GM12878 (cell line): Measurements from ENCODE around the gene TPO.

Source experiments
- BRCA1 ChIP-seq: IDR thresholded peaks from 2 replicates; pipeline ENCODE4 v1.6.1; 2011; ENCODE audit warnings: low read depth, low read length, improper control_type of control experiment
- CUX1 ChIP-seq: IDR thresholded peaks from 2 replicates; pipeline ENCODE4 v1.6.1; 2012; ENCODE audit warnings: improper control_type of control experiment, low read depth, low read length; ENCODE audit not compliant: insufficient replicate concordance
- FOXM1 ChIP-seq: IDR thresholded peaks from 2 replicates; pipeline ENCODE4 v1.6.1; 2012; ENCODE audit warnings: low read depth, mild to moderate bottlenecking, inconsistent platforms, low read length, moderate library complexity
- HCFC1 ChIP-seq: fragments of 150-350 bp; IDR thresholded peaks from 2 replicates; pipeline ENCODE4 v1.6.1; 2014; ENCODE audit warnings: low read length
- NFIC ChIP-seq: IDR thresholded peaks from 2 replicates; pipeline ENCODE4 v1.6.1; 2012; ENCODE audit warnings: low read depth, mild to moderate bottlenecking, inconsistent platforms, low read length, moderate library complexity
- RAD21 ChIP-seq: IDR thresholded peaks from 2 replicates; pipeline ENCODE4 v1.6.1; 2011; ENCODE audit warnings: mild to moderate bottlenecking, low read depth, low read length, moderate library complexity; ENCODE audit not compliant: insufficient read depth
- RELA ChIP-seq: fragments of 450-650 bp; IDR thresholded peaks from 2 replicates; pipeline ENCODE4 v1.8.0; 2014; ENCODE audit warnings: borderline replicate concordance; ENCODE audit not compliant: partially characterized antibody
- SIN3A ChIP-seq: IDR thresholded peaks from 2 replicates; pipeline ENCODE4 v1.6.1; 2012; ENCODE audit warnings: low read depth, low read length, improper control_type of control experiment
- TAF1 ChIP-seq: IDR thresholded peaks from 2 replicates; pipeline ENCODE4 v1.6.1; 2011; ENCODE audit warnings: mild to moderate bottlenecking, low read depth, low read length, borderline replicate concordance
- TCF12 ChIP-seq: IDR thresholded peaks from 2 replicates; pipeline ENCODE4 v1.6.1; 2011; ENCODE audit warnings: low read depth, mild to moderate bottlenecking, low read length
- TCF3 ChIP-seq: IDR thresholded peaks from 2 replicates; pipeline ENCODE4 v1.6.1; 2012; ENCODE audit warnings: low read depth, mild to moderate bottlenecking, low read length, borderline replicate concordance; ENCODE audit not compliant: insufficient read depth
- TF ChIP-seq, protein P1 (sequence below): IDR thresholded peaks from 2 replicates; pipeline ENCODE4 v1.6.1; 2011; ENCODE audit warnings: mild to moderate bottlenecking, low read depth, low read length, moderate library complexity; ENCODE audit not compliant: insufficient replicate concordance
- TF ChIP-seq, protein P2 (sequence below): IDR thresholded peaks from 2 replicates; pipeline ENCODE4 v1.6.1; 2011; ENCODE audit warnings: borderline replicate concordance, low read depth, mild to moderate bottlenecking, moderate library complexity, low read length; ENCODE audit not compliant: insufficient read depth, poor library complexity, severe bottlenecking
- TF ChIP-seq, protein P3 (sequence below): IDR thresholded peaks from 2 replicates; pipeline ENCODE4 v1.6.1; 2012; ENCODE audit warnings: mild to moderate bottlenecking, low read depth, low read length

- TF ChIP-seq FOXM1 (no peak), TAF1 (no peak), TCF3 (no peak), RELA (no peak), BRCA1 (no peak), NFIC (no peak), HCFC1 (no peak), TCF12 (no peak), RAD21 (no peak), SIN3A (no peak), CUX1 (no peak)
- TF ChIP-seq, protein P1, sequence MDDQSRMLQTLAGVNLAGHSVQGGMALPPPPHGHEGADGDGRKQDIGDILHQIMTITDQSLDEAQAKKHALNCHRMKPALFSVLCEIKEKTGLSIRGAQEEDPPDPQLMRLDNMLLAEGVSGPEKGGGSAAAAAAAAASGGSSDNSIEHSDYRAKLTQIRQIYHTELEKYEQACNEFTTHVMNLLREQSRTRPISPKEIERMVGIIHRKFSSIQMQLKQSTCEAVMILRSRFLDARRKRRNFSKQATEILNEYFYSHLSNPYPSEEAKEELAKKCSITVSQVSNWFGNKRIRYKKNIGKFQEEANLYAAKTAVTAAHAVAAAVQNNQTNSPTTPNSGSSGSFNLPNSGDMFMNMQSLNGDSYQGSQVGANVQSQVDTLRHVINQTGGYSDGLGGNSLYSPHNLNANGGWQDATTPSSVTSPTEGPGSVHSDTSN: no peak
- TF ChIP-seq, protein P2, sequence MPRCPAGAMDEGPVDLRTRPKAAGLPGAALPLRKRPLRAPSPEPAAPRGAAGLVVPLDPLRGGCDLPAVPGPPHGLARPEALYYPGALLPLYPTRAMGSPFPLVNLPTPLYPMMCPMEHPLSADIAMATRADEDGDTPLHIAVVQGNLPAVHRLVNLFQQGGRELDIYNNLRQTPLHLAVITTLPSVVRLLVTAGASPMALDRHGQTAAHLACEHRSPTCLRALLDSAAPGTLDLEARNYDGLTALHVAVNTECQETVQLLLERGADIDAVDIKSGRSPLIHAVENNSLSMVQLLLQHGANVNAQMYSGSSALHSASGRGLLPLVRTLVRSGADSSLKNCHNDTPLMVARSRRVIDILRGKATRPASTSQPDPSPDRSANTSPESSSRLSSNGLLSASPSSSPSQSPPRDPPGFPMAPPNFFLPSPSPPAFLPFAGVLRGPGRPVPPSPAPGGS: no peak
- TF ChIP-seq, protein P3, sequence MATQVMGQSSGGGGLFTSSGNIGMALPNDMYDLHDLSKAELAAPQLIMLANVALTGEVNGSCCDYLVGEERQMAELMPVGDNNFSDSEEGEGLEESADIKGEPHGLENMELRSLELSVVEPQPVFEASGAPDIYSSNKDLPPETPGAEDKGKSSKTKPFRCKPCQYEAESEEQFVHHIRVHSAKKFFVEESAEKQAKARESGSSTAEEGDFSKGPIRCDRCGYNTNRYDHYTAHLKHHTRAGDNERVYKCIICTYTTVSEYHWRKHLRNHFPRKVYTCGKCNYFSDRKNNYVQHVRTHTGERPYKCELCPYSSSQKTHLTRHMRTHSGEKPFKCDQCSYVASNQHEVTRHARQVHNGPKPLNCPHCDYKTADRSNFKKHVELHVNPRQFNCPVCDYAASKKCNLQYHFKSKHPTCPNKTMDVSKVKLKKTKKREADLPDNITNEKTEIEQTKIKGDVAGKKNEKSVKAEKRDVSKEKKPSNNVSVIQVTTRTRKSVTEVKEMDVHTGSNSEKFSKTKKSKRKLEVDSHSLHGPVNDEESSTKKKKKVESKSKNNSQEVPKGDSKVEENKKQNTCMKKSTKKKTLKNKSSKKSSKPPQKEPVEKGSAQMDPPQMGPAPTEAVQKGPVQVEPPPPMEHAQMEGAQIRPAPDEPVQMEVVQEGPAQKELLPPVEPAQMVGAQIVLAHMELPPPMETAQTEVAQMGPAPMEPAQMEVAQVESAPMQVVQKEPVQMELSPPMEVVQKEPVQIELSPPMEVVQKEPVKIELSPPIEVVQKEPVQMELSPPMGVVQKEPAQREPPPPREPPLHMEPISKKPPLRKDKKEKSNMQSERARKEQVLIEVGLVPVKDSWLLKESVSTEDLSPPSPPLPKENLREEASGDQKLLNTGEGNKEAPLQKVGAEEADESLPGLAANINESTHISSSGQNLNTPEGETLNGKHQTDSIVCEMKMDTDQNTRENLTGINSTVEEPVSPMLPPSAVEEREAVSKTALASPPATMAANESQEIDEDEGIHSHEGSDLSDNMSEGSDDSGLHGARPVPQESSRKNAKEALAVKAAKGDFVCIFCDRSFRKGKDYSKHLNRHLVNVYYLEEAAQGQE: no peak
These were observed 105.7 kb downstream of the TPO start for GRCh38 chr2:1518867-1519530.
